HL-60/S4 treated with retinoic acid at 250 ng/mL for 4 days and 3 days (cell line): ENCODE data around the gene COL23A1.

Experiments used
- in situ Hi-C: fragments of 300-500 bp; cut with MboI; formaldehyde crosslinking; loops from 2 replicates; pipeline ENCODE4 v1.7.0; 2022; ENCODE audit warnings: low sequenced_read_pairs

Gene COL23A1

DNA sequence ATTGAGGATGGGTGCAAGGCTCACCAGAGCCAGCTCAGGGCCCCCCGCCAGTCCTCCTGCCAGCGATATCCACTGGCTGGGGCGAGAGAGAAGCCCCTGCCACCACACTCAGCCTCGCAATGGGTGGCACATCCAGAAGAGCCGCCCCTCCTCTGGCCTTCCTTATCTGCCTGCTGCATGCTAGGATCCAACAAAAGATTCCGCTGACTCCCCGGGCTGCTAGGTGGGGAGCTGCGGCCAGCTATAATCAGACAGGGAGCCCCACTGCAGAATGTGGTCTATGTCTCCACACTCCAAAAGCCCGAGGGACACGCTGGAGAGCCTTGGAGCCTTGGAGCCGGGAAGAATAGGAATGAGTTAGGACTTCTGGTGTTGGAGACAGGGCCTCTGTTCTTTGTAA is 32.8 kb downstream of the COL23A1 start:
- in situ Hi-C loops = no loop called here

DNA sequence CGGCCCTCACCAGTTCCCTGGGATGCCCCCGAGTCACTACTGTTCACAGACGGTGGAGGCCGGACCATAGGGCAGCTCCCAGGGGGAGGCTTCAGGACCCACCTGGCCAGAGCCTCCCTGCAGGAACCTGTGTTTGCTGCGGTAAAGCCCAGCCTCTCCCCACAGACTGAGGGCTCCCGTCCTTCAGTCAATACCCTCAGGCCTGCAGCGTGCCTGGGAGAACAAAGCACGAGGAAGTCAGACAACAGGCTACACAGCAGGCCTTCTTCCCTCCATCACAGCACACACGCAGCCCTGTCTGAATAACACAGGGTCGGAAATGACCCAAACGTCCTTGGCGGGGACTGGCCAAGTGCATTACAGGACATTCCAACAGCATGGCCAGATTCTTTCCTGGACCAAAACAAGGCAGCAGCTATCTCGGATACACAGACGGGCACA is 34.4 kb downstream of the COL23A1 start:
- in situ Hi-C loops = no loop called here

DNA sequence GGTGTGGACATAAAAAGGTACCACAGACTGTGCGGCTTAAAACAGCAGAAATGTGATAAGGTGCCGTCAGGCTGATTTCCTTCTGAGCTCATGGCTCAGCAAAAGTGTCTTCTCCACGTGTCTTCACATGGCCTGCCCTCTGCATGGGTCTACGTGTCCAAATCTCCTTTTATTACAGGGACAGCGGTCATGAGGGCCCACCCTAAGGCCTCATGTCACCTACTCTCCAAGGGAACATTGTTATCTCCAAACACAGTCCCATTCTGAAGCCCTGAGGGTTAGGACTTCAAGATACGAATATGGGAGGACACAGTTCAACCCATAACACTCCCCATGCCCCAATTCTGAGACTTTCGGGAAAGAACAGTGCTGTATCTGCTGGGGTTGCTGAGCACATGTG is 35.2 kb downstream of the COL23A1 start:
- in situ Hi-C loops = no loop called here

DNA sequence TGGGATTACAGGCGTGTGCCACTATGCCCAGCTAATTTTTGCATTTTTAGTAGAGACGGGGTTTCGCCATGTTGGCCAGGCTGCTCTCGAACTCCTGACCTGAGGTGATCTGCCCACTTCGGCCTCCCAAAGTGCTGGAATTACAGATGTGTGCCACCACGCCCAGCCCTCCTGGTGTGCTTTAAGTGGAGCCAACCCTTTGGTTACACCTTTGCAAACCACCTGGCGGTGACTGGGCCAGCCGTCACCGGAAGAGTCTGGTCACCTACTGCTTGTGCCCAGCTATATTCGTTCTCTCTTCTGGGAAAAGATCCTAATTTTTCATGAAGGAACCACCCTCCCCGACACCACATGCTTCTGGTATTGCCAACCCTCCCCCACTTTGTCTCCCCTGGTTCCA is 35.9 kb downstream of the COL23A1 start:
- in situ Hi-C loops = no loop called here

DNA sequence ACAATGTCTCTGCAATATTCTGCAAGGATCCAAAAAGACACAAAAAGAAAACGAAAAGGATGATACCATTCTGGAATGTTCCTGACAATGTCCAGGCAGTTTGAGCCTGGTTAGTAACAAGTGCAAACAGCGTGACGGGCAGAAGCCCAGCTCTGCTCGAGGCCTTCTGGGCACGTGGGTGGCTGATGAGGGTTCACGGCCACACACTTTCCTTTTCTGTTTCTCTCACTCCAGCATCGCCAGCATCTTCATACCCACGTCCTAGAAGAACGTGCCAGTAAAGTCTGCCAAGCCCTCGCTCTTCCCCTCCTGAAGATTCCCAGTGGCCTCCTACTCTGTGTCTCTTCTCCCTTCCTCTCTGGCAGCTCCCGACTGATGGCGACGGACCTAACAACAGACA is 36.7 kb downstream of the COL23A1 start:
- in situ Hi-C loops = no loop called here

DNA sequence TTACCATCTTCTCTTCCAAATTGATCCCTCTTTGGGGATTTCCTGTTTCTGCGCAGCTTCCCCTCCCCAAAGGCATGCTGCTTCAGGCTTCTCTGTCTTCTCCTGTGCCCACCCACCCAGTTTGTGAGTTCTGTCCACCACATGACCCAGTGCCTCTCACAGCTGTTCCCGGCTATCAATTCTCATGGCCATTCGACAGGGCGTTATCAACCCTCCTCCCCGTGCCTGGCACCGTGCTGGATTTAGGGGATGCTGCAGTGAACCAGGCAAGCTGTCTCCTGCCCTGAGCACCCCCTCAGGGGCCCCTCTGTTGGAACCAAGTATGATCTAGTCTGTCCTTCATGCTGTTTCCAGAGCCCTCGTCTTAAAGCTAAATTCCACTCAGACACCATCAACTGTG is 38.7 kb downstream of the COL23A1 start:
- in situ Hi-C loops = no loop called here

DNA sequence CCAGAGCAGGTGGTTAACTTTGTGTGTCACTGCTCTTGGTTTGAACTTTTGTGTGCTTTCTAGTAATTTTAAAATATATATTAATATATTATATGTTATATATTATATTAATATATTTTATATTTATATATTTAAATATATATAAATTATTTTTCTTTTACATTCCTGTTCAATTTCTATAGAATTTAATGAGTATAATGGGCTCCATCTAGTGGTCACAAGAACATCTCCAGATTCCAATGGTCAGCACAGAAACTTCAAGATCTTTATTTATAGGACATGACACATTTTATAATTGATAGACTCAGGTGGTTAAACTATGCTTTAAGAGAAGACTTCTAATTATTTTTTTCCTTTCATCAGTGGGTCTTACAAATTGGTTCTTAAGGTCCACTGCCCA is 39.1 kb downstream of the COL23A1 start:
- in situ Hi-C loops = no loop called here

DNA sequence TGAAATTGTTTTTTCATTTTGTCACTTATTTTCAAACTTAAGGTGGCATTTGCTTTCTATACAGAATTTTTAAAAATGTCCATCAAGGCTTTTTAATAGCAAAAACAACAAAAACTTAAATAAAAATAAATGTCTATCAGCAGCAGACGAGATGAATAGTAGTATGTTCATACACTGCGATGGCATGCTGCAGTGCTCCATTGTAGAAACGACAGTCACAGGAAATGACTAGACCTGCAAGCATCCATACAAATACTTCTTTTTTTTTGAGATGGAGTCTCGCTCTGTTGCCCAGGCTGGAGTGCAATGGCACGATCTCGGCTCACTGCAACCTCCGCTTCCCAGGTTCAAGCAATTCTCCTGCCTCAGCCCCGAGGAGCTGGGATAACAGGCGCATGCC is 41.4 kb downstream of the COL23A1 start:
- in situ Hi-C loops = no loop called here

DNA sequence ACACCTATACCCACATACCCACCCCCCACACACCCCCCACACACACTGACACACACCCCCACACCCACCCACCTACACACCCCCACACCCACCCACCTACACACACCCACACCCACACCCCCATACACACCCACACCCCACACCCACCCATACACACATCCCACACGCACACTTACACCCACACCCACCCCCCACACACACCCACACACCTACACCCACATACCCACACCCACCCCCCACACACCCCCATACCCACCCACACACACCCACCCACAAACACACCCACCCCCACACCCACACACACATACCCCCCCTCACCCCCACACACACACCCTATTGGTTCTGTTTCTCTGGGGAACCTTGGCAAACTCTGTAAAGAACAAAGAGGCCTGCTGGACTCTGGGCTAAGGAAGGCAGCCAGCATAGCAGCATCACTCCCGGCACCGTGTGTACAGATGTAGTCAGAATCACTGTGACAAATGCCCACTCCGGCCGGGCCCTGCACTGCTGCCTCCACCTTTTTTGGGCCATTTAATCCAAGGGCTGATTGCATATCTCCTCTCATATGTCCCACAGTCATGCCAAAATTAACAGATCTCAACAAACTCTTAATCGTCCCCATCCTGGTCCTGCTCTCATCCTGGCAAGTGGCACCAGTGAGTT is 42.3 kb downstream of the COL23A1 start:
- in situ Hi-C loops = no loop called here

DNA sequence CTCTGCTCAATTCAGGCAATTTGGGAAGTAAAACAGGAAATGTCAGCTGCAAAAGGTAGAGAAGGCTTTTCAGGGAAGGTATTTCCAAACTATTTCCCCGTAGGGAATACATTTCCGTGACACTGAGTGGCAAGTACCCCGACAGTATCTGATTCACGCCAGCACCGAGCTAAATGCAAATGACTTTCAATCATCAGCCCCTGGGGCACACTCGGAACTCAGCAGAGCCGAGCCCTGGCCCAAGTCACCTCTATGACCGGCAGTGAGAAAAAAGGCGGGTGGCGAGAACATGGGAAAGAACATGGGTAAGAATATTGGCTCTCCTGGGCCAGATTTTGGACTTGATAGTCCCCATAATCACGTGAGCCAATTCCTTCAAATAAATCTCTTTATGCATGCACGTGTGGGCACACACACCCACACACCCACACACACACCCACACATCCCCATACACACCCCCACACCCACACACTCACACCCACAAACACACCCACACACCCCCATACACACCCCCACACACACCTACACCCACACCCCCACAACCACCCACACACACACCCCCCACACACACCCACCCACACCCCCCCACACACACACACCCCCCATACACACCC is 43.0 kb downstream of the COL23A1 start:
- in situ Hi-C loops = no loop called here

DNA sequence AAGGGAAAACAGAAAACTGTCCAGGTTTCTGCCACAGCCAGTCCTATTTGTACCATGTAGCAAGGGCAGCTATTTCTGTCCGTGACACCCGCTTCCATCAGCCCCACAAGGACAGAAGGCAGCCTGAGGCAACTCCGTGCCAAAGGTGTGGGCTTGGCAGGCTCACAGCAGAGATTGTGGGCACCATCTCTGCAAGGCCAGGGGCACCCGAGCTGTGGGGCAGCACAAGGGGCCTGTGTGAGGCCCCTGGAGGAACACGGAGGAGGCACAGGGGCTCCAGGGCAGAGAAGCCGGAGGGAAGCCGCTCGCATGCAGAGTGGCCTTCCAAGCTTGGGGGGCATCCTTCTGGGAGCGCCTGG is 43.5 kb downstream of the COL23A1 start:
- in situ Hi-C loops = no loop called here

DNA sequence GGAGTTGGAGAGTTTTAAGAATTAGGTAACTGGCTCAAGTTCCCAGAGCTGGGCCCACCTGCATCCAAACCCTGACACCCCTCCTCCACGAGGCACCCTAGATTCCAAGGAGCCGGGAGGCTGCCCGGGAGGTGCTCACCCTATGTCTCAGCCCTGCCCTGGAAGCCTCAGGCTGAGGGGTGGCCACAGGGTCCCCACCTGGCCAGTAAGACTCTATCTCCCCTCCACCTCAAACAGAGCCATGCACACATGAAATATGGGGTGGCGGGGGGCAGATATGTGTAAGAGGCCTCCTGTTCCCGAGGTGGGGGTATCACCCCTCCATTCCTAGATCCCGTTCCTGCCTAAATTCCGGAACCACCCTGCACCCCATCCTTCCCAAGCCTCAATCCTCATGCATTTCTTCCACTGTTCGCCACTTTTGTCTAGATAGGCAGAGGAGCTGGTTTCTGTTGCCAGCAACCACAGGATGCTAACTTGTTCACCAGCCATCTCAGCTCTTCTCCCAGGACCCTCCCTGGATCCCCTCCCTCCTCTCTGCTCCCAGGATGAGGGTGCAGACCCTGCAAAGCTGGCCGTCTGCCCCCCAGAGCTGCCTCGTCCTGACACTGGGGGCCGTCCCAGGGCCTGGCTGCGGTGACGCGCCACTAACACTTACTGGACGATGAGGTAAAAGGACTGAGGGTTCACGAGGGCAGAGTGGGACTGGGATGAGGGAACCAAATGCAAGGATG is 44.1 kb downstream of the COL23A1 start:
- in situ Hi-C loops = no loop called here

DNA sequence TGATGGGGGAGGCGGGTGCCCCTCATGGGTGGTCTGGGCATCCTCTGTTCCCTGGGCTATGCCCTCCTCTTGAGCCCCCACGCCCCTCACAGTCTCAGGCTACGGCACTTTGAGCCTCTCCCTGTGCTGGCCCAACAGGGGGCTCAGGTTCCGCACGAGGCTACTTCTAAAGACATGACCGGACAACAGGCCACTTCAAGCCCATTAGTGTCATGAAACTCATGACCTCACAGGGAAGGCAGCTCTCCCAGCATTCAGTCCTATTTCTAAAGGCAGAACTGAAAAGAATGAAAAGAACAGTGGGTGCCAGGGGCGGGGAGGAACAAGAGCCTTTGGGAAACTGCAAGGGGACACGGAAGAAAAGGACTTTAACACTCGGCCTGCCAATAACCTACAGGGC is 45.0 kb downstream of the COL23A1 start:
- in situ Hi-C loops = no loop called here

DNA sequence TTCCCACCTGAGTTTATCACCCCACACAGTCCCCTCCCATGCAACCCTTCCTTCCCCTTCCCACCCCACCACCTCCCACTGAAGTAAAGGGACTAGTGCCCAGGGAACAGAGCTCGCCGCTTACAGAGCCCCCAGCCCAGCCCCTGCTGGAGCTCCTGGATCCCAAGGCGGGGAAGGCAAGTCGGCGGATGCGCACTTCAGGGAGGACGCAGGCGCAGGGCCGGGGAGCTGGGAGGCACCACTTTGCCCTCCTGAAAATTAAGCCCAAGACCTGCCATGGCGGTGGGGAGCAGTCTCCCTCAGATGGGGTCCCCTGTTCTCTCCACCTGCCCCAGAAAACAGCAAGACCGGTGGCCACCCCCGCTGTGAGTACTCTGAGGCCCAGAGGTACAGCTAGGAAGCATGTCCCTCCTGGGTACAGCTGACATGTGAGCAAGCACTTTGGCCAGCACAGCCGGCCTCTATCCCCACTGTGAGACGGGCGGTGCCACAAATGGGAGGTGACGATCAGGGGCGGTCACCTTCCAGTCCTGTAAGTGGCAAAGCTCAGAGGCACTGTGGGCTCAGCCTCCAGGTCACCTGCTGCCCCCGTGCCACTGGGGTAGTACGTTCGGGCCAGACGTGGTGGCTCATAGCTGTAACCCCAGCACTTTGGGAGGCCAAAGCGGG is 45.9 kb downstream of the COL23A1 start:
- in situ Hi-C loops = no loop called here

DNA sequence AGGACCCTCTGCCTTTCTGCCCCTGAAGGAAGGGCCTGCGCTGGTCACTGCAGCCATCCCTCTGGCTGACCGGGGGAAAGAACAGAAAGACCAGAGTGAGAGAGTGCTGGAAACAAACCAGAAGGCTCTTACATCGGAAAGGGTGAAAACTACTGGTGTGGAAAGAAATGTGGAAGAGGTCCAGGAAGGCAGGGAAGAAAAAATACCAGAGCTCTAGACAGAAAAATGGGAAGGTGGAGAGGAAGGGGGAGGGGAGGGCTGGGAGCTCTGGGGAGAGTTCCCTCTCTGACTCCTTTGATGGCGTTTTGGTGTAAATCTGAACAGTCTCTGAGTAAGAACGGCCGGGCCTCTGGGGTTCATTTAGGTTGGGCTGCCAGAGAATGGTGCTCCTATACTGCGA is 47.7 kb downstream of the COL23A1 start:
- in situ Hi-C loops = no loop called here

DNA sequence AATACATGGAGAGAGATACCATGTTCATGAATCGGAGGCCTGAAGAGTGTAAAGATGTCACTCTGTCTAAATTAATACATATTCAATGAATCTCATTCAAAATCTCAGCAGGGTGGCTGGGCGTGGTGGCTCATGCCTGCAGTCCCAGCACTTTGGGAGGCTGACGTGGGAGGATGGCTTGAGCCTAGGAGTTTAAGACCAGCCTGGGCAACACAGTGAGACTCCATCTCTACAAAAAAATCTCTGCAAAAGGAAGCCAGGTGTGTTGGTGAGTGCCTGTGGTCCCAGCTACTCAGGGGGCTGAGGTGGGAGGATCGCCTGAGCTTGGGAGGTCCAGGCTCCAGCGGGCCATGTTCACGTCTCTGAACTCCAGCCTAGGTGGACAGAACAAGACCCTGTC is 49.7 kb downstream of the COL23A1 start:
- in situ Hi-C loops = no loop called here

DNA sequence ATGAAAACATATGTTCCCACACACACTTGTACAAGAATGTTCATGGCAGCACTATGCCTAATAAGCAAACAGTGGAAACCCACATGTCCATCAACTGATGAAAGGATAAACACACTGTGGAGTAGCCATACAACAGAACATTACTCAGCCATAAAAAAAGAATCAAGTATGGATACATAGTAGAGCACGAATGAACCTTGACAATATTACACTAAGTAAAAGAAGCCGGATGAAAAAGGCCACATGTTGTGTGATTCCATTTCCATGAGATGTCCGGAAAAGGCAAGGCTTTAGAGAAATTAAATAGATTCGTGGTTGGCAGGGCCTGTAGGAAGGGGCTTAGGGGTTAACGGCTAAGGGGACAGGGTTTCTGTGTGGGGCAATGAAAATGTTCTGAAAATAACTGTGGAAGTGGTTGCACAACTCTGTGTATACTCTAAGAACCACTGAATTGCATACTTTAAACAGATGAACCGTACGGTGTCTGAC is 51.4 kb downstream of the COL23A1 start:
- in situ Hi-C loops = no loop called here

DNA sequence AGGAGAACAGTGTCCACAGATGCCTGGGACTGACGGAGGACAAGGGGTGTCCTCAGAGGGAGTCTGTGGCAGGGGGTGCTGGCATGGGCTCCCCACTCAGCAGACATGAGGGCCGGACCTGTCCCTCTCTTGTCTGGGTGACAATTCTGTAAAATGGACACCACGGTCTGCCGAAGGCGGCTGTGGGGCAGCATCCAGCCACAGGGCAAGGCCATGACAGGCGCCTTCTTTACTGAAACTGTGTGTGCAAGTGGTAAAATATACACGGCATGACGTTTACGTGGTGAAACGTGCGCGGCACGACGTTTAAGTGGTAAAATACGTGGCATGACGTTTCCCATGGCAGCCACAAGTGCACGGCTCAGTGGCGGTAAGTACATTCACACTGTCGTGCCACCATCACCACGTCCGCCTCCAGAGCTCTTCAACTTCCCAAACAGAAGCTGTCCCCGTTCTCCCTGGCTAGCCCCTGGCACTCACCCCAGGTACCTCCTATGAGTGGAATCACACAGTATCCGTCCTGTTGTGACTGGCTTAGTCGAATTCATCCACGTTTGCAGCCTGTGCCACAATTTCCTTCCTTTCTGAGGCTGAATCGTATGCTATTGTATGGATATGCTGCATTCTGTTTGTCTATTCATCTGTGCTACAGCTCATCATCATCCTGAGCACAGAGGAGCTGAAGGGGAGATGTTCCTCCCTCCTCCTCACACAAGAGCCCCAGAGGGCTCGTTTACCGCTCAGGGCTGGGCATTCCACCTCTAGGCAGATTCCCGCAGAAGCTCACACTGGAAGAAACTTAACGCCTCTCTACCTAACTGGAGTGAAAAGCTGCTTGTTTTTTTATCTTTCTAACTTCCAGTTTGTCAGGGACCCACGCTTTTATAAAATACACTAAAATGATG is 52.5 kb downstream of the COL23A1 start:
- in situ Hi-C loops = no loop called here

DNA sequence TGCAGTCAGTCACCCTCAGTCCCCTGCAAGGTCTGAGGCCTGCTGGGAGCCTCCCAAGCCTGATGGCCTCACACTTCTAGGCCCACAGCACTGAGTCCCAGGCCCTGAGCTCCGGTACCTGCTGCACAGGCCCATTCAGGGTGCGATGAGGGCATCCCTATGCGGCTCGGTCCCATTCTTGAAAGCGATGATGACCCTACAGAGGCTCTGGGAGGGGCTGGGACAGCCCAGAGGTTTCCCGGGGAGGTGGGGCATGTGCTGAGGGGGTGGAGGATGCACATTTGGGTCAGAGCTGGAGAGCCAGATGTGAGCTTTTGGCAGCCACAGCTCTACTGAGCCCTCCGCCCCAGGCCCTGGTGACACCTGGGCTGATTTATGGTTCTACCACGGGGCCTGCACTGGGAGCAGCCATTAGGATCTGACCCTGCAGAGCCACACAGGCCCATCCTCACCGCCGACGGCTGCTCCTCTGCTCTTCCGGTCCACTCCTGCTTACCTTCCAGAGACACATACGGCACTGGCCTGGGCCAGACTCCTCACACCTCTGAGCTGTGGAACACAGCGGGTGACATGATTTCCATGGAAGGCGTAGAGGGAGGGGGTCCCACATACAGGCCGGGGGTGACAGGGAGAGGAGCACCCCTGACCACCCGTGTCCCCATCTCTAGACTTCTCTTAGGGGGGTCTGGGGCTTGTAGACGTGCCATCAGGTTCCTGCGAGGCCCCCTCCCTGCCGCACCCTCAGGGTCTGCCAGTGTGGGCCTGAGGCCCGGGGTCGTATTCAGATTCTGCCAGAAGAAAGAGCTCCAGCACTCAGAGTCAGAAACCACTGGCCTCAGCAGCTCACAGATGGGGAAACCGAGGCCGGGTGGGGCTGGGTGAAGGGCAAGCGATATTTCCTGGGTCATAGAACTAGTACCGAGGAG is 53.4 kb downstream of the COL23A1 start:
- in situ Hi-C loops = no loop called here
